H1 (cell line): ENCODE measurements around the gene NELL2.

Experiments
- BCL11A ChIP-seq, 2 experiments: IDR thresholded peaks; one replicate each; pipeline ENCODE4 v1.6.1; 2011; ENCODE audit warnings: low read depth in 2 of 2, low read length in 2 of 2, mild to moderate bottlenecking in 2 of 2
- EZH2 ChIP-seq: fragments of 200-600 bp; sonication (generic); IDR thresholded peaks from 2 replicates; pipeline ENCODE4 v1.7.1; 2012; ENCODE audit warnings: low read depth, mild to moderate bottlenecking, moderate library complexity, low read length, inconsistent platforms; ENCODE audit not compliant: severe bottlenecking
- JUND ChIP-seq: IDR thresholded peaks from 2 replicates; pipeline ENCODE4 v1.6.1; 2011; ENCODE audit warnings: mild to moderate bottlenecking, improper control_type of control experiment, low read length
- POLR2AphosphoS5 ChIP-seq: IDR thresholded peaks from 2 replicates; pipeline ENCODE4 v1.6.1; 2011; ENCODE audit warnings: low read depth, low read length
- TEAD4 ChIP-seq: IDR thresholded peaks from 2 replicates; pipeline ENCODE4 v1.6.1; 2012; ENCODE audit warnings: low read depth, low read length, inconsistent platforms, mixed read lengths
- TF ChIP-seq, protein P1 (sequence below), 3 experiments: IDR thresholded peaks; 1 replicate in 2 of 3; 2 replicates in 1 of 3; pipeline versions ENCODE4 v1.5.1 to v1.6.1; 2011; ENCODE audit warnings: low read length in 3 of 3, mild to moderate bottlenecking in 3 of 3, inconsistent platforms in 2 of 3, low read depth in 1 of 3, moderate library complexity in 1 of 3; ENCODE audit not compliant: insufficient read depth in 1 of 3; ENCODE audit errors: control extremely low read depth in 1 of 3

GRCh38 chr12:44558340-44559100 is 317.6 kb downstream of the NELL2 start:
- TF ChIP-seq, protein P1, sequence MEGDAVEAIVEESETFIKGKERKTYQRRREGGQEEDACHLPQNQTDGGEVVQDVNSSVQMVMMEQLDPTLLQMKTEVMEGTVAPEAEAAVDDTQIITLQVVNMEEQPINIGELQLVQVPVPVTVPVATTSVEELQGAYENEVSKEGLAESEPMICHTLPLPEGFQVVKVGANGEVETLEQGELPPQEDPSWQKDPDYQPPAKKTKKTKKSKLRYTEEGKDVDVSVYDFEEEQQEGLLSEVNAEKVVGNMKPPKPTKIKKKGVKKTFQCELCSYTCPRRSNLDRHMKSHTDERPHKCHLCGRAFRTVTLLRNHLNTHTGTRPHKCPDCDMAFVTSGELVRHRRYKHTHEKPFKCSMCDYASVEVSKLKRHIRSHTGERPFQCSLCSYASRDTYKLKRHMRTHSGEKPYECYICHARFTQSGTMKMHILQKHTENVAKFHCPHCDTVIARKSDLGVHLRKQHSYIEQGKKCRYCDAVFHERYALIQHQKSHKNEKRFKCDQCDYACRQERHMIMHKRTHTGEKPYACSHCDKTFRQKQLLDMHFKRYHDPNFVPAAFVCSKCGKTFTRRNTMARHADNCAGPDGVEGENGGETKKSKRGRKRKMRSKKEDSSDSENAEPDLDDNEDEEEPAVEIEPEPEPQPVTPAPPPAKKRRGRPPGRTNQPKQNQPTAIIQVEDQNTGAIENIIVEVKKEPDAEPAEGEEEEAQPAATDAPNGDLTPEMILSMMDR (IDR thresholded peaks at IDR 0.05; ENCODE audit: control extremely low read depth in 1 of 3, insufficient read depth in 1 of 3, low read depth in 1 of 3, low read length in 3 of 3), result no peak
- TF ChIP-seq JUND (no peak), BCL11A (IDR thresholded peaks at IDR 0.05; ENCODE audit: low read depth in 2 of 2, low read length in 2 of 2) (no peak), TEAD4 (no peak), EZH2 (no peak), POLR2AphosphoS5 (no peak)
